Neuronal stem cell (in vitro differentiated cells): Measurements from ENCODE around the gene PTDSS2.
"Not testable (repeated sequence)": the region's sequence is repeated elsewhere in the genome, so short reads cannot be mapped to it uniquely, and the experiment has no call there.

Experiments used
- DNase-seq: peaks from one replicate; pipeline ENCODE4 v3.0.0-alpha.2; 2013; ENCODE audit warnings: low spot score
- H2AFZ ChIP-seq: one replicate; pipeline ENCODE4 v1.6.1; 2013; ENCODE audit warnings: mild to moderate bottlenecking, low read length, inconsistent platforms
- H2AK5ac ChIP-seq: 2 replicates; pipeline ENCODE4 v1.6.1; 2013; ENCODE audit warnings: low read depth, mild to moderate bottlenecking, inconsistent platforms, low read length, moderate library complexity, mixed read lengths
- H2BK120ac ChIP-seq: 2 replicates; pipeline ENCODE4 v1.6.1; 2013; ENCODE audit warnings: low read depth, mild to moderate bottlenecking, inconsistent platforms, low read length, moderate library complexity, mixed read lengths
- H2BK12ac ChIP-seq: one replicate; pipeline ENCODE4 v1.6.1; 2013; ENCODE audit warnings: low read length, inconsistent platforms
- H2BK15ac ChIP-seq: 2 replicates; pipeline ENCODE4 v1.6.1; 2013; ENCODE audit warnings: mild to moderate bottlenecking, low read length, inconsistent platforms, mixed read lengths
- H2BK5ac ChIP-seq: one replicate; pipeline ENCODE4 v1.6.1; 2013; ENCODE audit warnings: inconsistent platforms, mild to moderate bottlenecking, low read length, moderate library complexity
- H3K14ac ChIP-seq: one replicate; pipeline ENCODE4 v1.6.1; 2013; ENCODE audit warnings: low read length, inconsistent platforms
- H3K18ac ChIP-seq: 2 replicates; pipeline ENCODE4 v1.6.1; 2013; ENCODE audit warnings: low read length, inconsistent platforms
- H3K23ac ChIP-seq: 2 replicates; pipeline ENCODE4 v1.6.1; 2013; ENCODE audit warnings: low read depth, mild to moderate bottlenecking, mixed read lengths, low read length, inconsistent platforms; ENCODE audit not compliant: poor library complexity
- H3K27ac ChIP-seq: replicated peaks from 3 replicates; pipeline ENCODE4 v1.5.1; 2013; ENCODE audit warnings: low read length, inconsistent platforms
- H3K27me3 ChIP-seq, 3 experiments: 2 replicates each; pipeline ENCODE4 v1.6.1; 2013; ENCODE audit warnings: low read length in 3 of 3, mild to moderate bottlenecking in 2 of 3, inconsistent platforms in 1 of 3, low read depth in 1 of 3, mixed read lengths in 1 of 3, moderate library complexity in 1 of 3; ENCODE audit not compliant: control insufficient read depth in 3 of 3, insufficient read depth in 3 of 3
- H3K36me3 ChIP-seq, 2 donors: replicated peaks in 1 of 2; 2 replicates each; pipeline ENCODE4 v1.6.1; 2013; ENCODE audit warnings: low read length in 2 of 2; ENCODE audit not compliant: control insufficient read depth in 2 of 2, insufficient read depth in 2 of 2
- H3K4ac ChIP-seq: 2 replicates; pipeline ENCODE4 v1.6.1; 2013; ENCODE audit warnings: inconsistent platforms, mild to moderate bottlenecking, low read length, moderate library complexity
- H3K4me1 ChIP-seq, 2 donors: 1 replicate in 1 of 2; 2 replicates in 1 of 2; pipeline ENCODE4 v1.6.1; 2013; ENCODE audit warnings: low read length in 2 of 2, low read depth in 1 of 2; ENCODE audit not compliant: control insufficient read depth in 2 of 2, insufficient read depth in 1 of 2
- H3K4me2 ChIP-seq: one replicate; pipeline ENCODE4 v1.6.1; 2013; ENCODE audit warnings: mild to moderate bottlenecking, low read length, inconsistent platforms; ENCODE audit not compliant: insufficient read depth, poor library complexity, severe bottlenecking
- H3K4me3 ChIP-seq, 2 donors: 2 replicates each; pipeline ENCODE4 v1.5.1; 2013; ENCODE audit warnings: low read length in 2 of 2, mild to moderate bottlenecking in 2 of 2, inconsistent platforms in 1 of 2, moderate library complexity in 1 of 2
- H3K79me1 ChIP-seq: one replicate; pipeline ENCODE4 v1.6.1; 2013; ENCODE audit warnings: low read depth, mild to moderate bottlenecking, inconsistent platforms, low read length, moderate library complexity
- H3K9ac ChIP-seq: one replicate; pipeline ENCODE4 v1.6.1; 2013; ENCODE audit warnings: mild to moderate bottlenecking, low read depth, low read length, inconsistent platforms; ENCODE audit not compliant: poor library complexity
- H3K9me3 ChIP-seq, 2 donors: replicated peaks in 1 of 2; 2 replicates each; pipeline versions ENCODE3 to v1.6.1; 2013; ENCODE audit warnings: low read length in 2 of 2, mild to moderate bottlenecking in 2 of 2, inconsistent platforms in 1 of 2, low read depth in 1 of 2, mixed read lengths in 1 of 2, moderate library complexity in 1 of 2; ENCODE audit not compliant: control insufficient read depth in 2 of 2, insufficient read depth in 1 of 2
- H4K8ac ChIP-seq: one replicate; pipeline ENCODE4 v1.6.1; 2013; ENCODE audit warnings: low read depth, mild to moderate bottlenecking, inconsistent platforms, low read length, moderate library complexity
- H4K91ac ChIP-seq: one replicate; pipeline ENCODE4 v1.6.1; 2013; ENCODE audit warnings: low read length, low read depth, mild to moderate bottlenecking, inconsistent platforms; ENCODE audit not compliant: poor library complexity
- WGBS, 2 donors: extraction: QIAGEN DNeasy Blood & Tissue Kit; methylation state at CpG; one replicate each; pipeline ENCODE4 v1.1.7; 2013; ENCODE audit warnings: missing lambda C conversion rate in 2 of 2, mixed read lengths in 1 of 2; ENCODE audit not compliant: insufficient read length in 2 of 2, insufficient replicate concordance in 1 of 2; ENCODE audit errors: extremely low coverage in 2 of 2; 5-methylcytosine and 5-hydroxymethylcytosine counted together

PTDSS2 gene

DNA sequence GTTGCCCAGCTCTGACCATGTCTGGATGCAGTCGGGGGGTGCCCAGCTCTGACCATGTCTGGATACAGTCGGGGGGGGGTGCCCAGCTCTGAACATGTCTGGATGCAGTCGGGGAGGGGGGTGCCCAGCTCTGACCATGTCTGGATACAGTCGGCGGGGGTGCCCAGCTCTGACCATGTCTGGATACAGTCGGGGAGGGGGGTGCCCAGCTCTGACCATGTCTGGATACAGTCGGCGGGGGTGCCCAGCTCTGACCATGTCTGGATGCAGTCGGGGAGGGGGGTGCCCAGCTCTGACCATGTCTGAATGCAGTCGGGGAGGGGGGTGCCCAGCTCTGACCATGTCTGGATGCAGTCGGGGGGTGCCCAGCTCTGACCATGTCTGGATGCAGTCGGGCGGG lies 39.4 kb upstream of the PTDSS2 start:
- H3K4me3 ChIP-seq, H2BK15ac ChIP-seq, DNase-seq, H4K8ac ChIP-seq, H2AFZ ChIP-seq, H3K79me1 ChIP-seq, H3K4me1 ChIP-seq, H2BK12ac ChIP-seq, H3K9me3 ChIP-seq, H3K18ac ChIP-seq, H3K23ac ChIP-seq, H2BK5ac ChIP-seq, H3K27ac ChIP-seq, H2BK120ac ChIP-seq, H3K36me3 ChIP-seq, H3K4me2 ChIP-seq, H3K9ac ChIP-seq, H2AK5ac ChIP-seq, H3K14ac ChIP-seq, H3K4ac ChIP-seq, H4K91ac ChIP-seq: not testable (repeated sequence)
- peaks cover 1 to 33% (median 16%) of the 10 kb centered on the region in 3 experiments for H3K27me3 ChIP-seq
- no CpG with 5 or more reads among the region's 13 CpGs for WGBS, 2 donors

DNA sequence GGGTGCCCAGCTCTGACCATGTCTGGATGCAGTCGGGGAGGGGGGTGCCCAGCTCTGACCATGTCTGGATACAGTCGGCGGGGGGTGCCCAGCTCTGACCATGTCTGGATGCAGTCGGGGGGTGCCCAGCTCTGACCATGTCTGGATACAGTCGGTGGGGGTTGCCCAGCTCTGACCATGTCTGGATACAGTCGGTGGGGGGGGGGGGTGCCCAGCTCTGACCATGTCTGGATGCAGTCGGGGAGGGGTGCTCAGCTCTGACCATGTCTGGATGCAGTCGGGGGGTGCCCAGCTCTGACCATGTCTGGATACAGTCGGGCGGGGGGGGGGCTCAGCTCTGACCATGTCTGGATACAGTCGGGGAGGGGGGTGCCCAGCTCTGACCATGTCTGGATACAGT lies 38.6 kb upstream of the PTDSS2 start:
- H2BK120ac ChIP-seq, H3K9me3 ChIP-seq, H3K4me3 ChIP-seq, H2BK15ac ChIP-seq, H3K18ac ChIP-seq, H2AFZ ChIP-seq, H4K8ac ChIP-seq, H3K36me3 ChIP-seq, H2BK5ac ChIP-seq, H3K4me2 ChIP-seq, H3K4ac ChIP-seq, H3K23ac ChIP-seq, H3K14ac ChIP-seq, H4K91ac ChIP-seq, H3K4me1 ChIP-seq, H3K27ac ChIP-seq, DNase-seq, H2AK5ac ChIP-seq, H2BK12ac ChIP-seq, H3K79me1 ChIP-seq, H3K9ac ChIP-seq: not testable (repeated sequence)
- no CpG with 5 or more reads among the region's 11 CpGs for WGBS, 2 donors
- peaks cover 7 to 40% (median 24%) of the 10 kb centered on the region in 3 experiments for H3K27me3 ChIP-seq

GRCh38 chr11:412641-413119 lies 37.4 kb upstream of the PTDSS2 start:
- no peak overlapping the region for H3K14ac ChIP-seq
- no peak overlapping the region for H3K4me3 ChIP-seq
- no peak overlapping the region for H2AFZ ChIP-seq
- peaks cover 15 to 50% (median 33%) of the 10 kb centered on the region in 3 experiments for H3K27me3 ChIP-seq
- H3K4me2 ChIP-seq = no peak overlapping the region
- no peak overlapping the region for H2BK12ac ChIP-seq
- H2BK120ac ChIP-seq = no peak overlapping the region
- peak overlapping the region; percentile 55 for H2BK15ac ChIP-seq
- peaks cover 2% of the 10 kb centered on the region for H3K79me1 ChIP-seq
- H3K36me3 ChIP-seq = no peaks in the 10 kb centered on the region
- H3K27ac ChIP-seq = no peak overlapping the region
- peak overlapping the region; percentile 35 for H3K18ac ChIP-seq
- peaks cover 0 to 7% of the 10 kb centered on the region in 2 donors for H3K4me1 ChIP-seq
- WGBS, 2 donors = no CpG with 5 or more reads among the region's 15 CpGs
- H3K9ac ChIP-seq = no peak overlapping the region
- no peak overlapping the region for H4K91ac ChIP-seq
- H3K4ac ChIP-seq = no peak overlapping the region
- H2BK5ac ChIP-seq = peak overlapping the region; percentile 48
- H4K8ac ChIP-seq = no peak overlapping the region
- H2AK5ac ChIP-seq = peak overlapping the region; percentile 89
- no peak overlapping the region for H3K23ac ChIP-seq
- peaks cover 0 to 5% of the 10 kb centered on the region in 2 donors for H3K9me3 ChIP-seq
- no peak for DNase-seq

- H2AFZ ChIP-seq = no peak overlapping the region
- peaks cover 2% of the 10 kb centered on the region for H3K79me1 ChIP-seq
- H3K4me1 ChIP-seq = peaks cover 0 to 7% of the 10 kb centered on the region in 2 donors
- H2BK12ac ChIP-seq = no peak overlapping the region
- peak overlapping the region; percentile 55 for H2BK15ac ChIP-seq
- no peak overlapping the region for H3K4ac ChIP-seq
- H4K8ac ChIP-seq = no peak overlapping the region
- H4K91ac ChIP-seq = no peak overlapping the region
- H2AK5ac ChIP-seq = peak overlapping the region; percentile 89
- H3K27me3 ChIP-seq = peaks cover 15 to 54% (median 39%) of the 10 kb centered on the region in 3 experiments
- no peak overlapping the region for H3K18ac ChIP-seq
- H3K36me3 ChIP-seq = no peaks in the 10 kb centered on the region
- H2BK5ac ChIP-seq = peak overlapping the region; percentile 48
- peak overlapping the region; percentile 56 for H3K14ac ChIP-seq
- peaks cover 0 to 4% of the 10 kb centered on the region in 2 donors for H3K9me3 ChIP-seq
- H3K27ac ChIP-seq = no peak overlapping the region
- no peak for DNase-seq
- H3K4me2 ChIP-seq = no peak overlapping the region
- no peak overlapping the region for H3K9ac ChIP-seq
- peak overlapping the region; percentile 3 for H3K23ac ChIP-seq
- H2BK120ac ChIP-seq = no peak overlapping the region
- H3K4me3 ChIP-seq = no peak overlapping the region
- no CpG with 5 or more reads among the region's 14 CpGs for WGBS, 2 donors
Measured at GRCh38 chr11:413120-414081, 36.7 kb upstream of the PTDSS2 start.
